T-helper 1 cell treated with Interleukin-12 subunit alpha and Interleukin-12 subunit beta and Interleukin-4 antibody, amounts not matched to agents 30 ng/mL and 1 ng/mL, for 36 hours (primary cell): ENCODE results near the gene LEMD3. TPM values are rescaled to one million over a fixed set of nuclear protein-coding genes. Genes with fewer than 3 reads are reported as not detected.

Experiments used
- intact Hi-C: fragments of 100-400 bp; cut with micrococcal nuclease; formaldehyde crosslinking; loops from one replicate; pipeline ENCODE4 v1.15.1; 2024
- total RNA-seq: library from RNA; stranded (reverse); gene quantifications from 2 replicates; pipeline ENCODE4 v1.2.3, GENCODE V29; 2022

Gene LEMD3
- total RNA-seq = 38.1 and 38.7 TPM in 2 replicates

- intact Hi-C loops = loop anchor here (1.0 to 5.0 kb wide), 13 partner anchors 9 to 1389 kb away; partner anchors contain the start of genes GNS, HELB, KICS2 and LLPH
Measured at GRCh38 chr12:65169320-65170208, at the start of gene LEMD3. Gene LEMD3, plus strand, starts transcription at chr12:65169583. Its CDS starts 14 bp downstream, at chr12:65169597.

- intact Hi-C loops = loop anchor here (1.0 kb wide), 2 partner anchors 48 to 111 kb away; partner anchors contain the start of gene LEMD3
Measured at GRCh38 chr12:65121049-65121955, 48.1 kb upstream of the LEMD3 start, which contains the start of gene WIF1. Gene WIF1, minus strand, starts transcription at chr12:65121305. Its CDS starts 114 bp downstream, at chr12:65121191.

- intact Hi-C loops = loop anchor here (1.0 to 2.0 kb wide), 3 partner anchors 47 to 325 kb away; partner anchors contain the start of gene LEMD3
Measured at GRCh38 chr12:65121956-65122469, 47.4 kb upstream of the LEMD3 start.

GRCh38 chr12:65122703-65123102 is 46.7 kb upstream of the LEMD3 start:
- intact Hi-C loops = loop anchor here (1.0 to 2.0 kb wide), 2 partner anchors 231 to 326 kb away; no protein-coding TSS in a partner anchor

- intact Hi-C loops = loop anchor here (1.0 to 2.0 kb wide), 2 partner anchors 232 to 327 kb away; no protein-coding TSS in a partner anchor
Measured at GRCh38 chr12:65123435-65124063, 45.8 kb upstream of the LEMD3 start.

- intact Hi-C loops = no loop called here
Measured at GRCh38 chr12:65125247-65125646, 44.1 kb upstream of the LEMD3 start.

GRCh38 chr12:65125975-65126374 is 43.4 kb upstream of the LEMD3 start:
- intact Hi-C loops = no loop called here

- intact Hi-C loops = no loop called here
Measured at GRCh38 chr12:65126482-65126881, 42.9 kb upstream of the LEMD3 start.

GRCh38 chr12:65133879-65134278 is 35.5 kb upstream of the LEMD3 start:
- intact Hi-C loops = no loop called here

GRCh38 chr12:65139389-65139788 is 30.0 kb upstream of the LEMD3 start:
- intact Hi-C loops = no loop called here

- intact Hi-C loops = no loop called here
Measured at GRCh38 chr12:65140738-65141137, 28.6 kb upstream of the LEMD3 start.

GRCh38 chr12:65147312-65147905 is 22.0 kb upstream of the LEMD3 start:
- intact Hi-C loops = no loop called here

- intact Hi-C loops = no loop called here
Measured at GRCh38 chr12:65152012-65152411, 17.4 kb upstream of the LEMD3 start.

- intact Hi-C loops = no loop called here
Measured at GRCh38 chr12:65152596-65152995, 16.8 kb upstream of the LEMD3 start.

- intact Hi-C loops = loop anchor here (1.0 to 2.0 kb wide), 2 partner anchors 14 to 41 kb away; partner anchors contain the start of gene LEMD3
Measured at GRCh38 chr12:65155784-65156183, 13.6 kb upstream of the LEMD3 start.

- intact Hi-C loops = loop anchor here (1.0 to 2.0 kb wide), 2 partner anchors 13 to 40 kb away; partner anchors contain the start of gene LEMD3
Measured at GRCh38 chr12:65156366-65156841, 13.0 kb upstream of the LEMD3 start.

GRCh38 chr12:65157091-65157490 is 12.3 kb upstream of the LEMD3 start:
- intact Hi-C loops = loop anchor here (2.0 kb wide), 1 partner anchor 40 kb away; no protein-coding TSS in a partner anchor

- intact Hi-C loops = no loop called here
Measured at GRCh38 chr12:65162609-65163008, 6.8 kb upstream of the LEMD3 start.

GRCh38 chr12:65164244-65164643 is 5.1 kb upstream of the LEMD3 start:
- intact Hi-C loops = no loop called here

GRCh38 chr12:65164774-65165173 is 4.6 kb upstream of the LEMD3 start:
- intact Hi-C loops = loop anchor here (5.0 kb wide), 2 partner anchors 497 to 712 kb away; partner anchors contain the start of gene TBK1
